Caco-2 (cell line): Measurements from ENCODE around the gene INSL3. TPM values are rescaled to one million over a fixed set of nuclear protein-coding genes. Genes with fewer than 3 reads are reported as not detected.
A peak's percentile ranks its signal among the peaks of the same experiment; 100 is the strongest.

ENCODE experiments used
- BruUV-seq: library from RNA; stranded (reverse); fragments of 400-500 nt; replicated peaks from 2 replicates; lab custom pipeline; 2021; lab: Mats Ljungman, UMichigan
- CTCF ChIA-PET: fragments of 300-600 bp; sonication (Branson Sonifier 250); formaldehyde crosslinking; loops from one replicate; lab custom pipeline; 2022; ENCODE audit warnings: antibody characterized with exemption; lab: Charles Lee
- POLR2A ChIA-PET: fragments of 300-600 bp; sonication (Branson Sonifier 250); formaldehyde crosslinking; loops from one replicate; lab custom pipeline; 2022; ENCODE audit warnings: antibody characterized with exemption; lab: Charles Lee
- DNase-seq, 2 experiments: peaks; one replicate each; pipeline versions ENCODE4 v3.0.0 to v3.0.0-alpha.2; 2020 to 2022
- H3K27me3 ChIP-seq: replicated peaks from 2 replicates; pipeline ENCODE4 v1.6.0; 2011; ENCODE audit warnings: low read length; ENCODE audit not compliant: control insufficient read depth, insufficient read depth
- H3K36me3 ChIP-seq: 2 replicates; pipeline ENCODE4 v1.5.1; 2011; ENCODE audit warnings: low read length; ENCODE audit not compliant: control insufficient read depth, insufficient read depth
- H3K4me1 ChIP-seq: fragments of 250-450 bp; sonication (Bioruptor Pico); 2 replicates; pipeline ENCODE4 v1.5.1; 2020; ENCODE audit warnings: mild to moderate bottlenecking
- H3K4me3 ChIP-seq: 2 replicates; pipeline ENCODE4 v1.5.1; 2011; ENCODE audit warnings: low read depth, mild to moderate bottlenecking, control low read depth, low read length
- H3K9me3 ChIP-seq: fragments of 250-450 bp; sonication (Bioruptor Pico); 2 replicates; pipeline ENCODE4 v1.5.1; 2020; ENCODE audit warnings: mild to moderate bottlenecking, moderate library complexity
- H3K27ac Mint-ChIP-seq: one replicate; pipeline ENCODE4 v1.8.0; 2022; ENCODE audit warnings: mixed read lengths; ENCODE audit not compliant: unreplicated experiment
- H3K27me3 Mint-ChIP-seq: one replicate; pipeline ENCODE4 v1.8.0; 2022; ENCODE audit warnings: mixed read lengths; ENCODE audit not compliant: insufficient read depth, unreplicated experiment
- H3K36me3 Mint-ChIP-seq: one replicate; pipeline ENCODE4 v1.8.0; 2022; ENCODE audit warnings: mild to moderate bottlenecking, mixed read lengths; ENCODE audit not compliant: insufficient read depth, unreplicated experiment
- H3K4me1 Mint-ChIP-seq: one replicate; pipeline ENCODE4 v1.8.0; 2022; ENCODE audit warnings: low read depth, mixed read lengths; ENCODE audit not compliant: unreplicated experiment
- H3K4me3 Mint-ChIP-seq: one replicate; pipeline ENCODE4 v1.8.0; 2022; ENCODE audit warnings: mild to moderate bottlenecking, moderate library complexity, mixed read lengths; ENCODE audit not compliant: unreplicated experiment
- H3K9me3 Mint-ChIP-seq: one replicate; pipeline ENCODE4 v1.8.0; 2022; ENCODE audit warnings: mixed read lengths; ENCODE audit not compliant: unreplicated experiment
- intact Hi-C: fragments of 100-400 bp; cut with micrococcal nuclease; formaldehyde crosslinking; loops from one replicate; pipeline ENCODE4 v1.10.0; 2022; ENCODE audit not compliant: unreplicated experiment
- total RNA-seq: library from RNA; stranded (reverse); gene quantifications from 2 replicates; pipeline ENCODE4 v1.2.3, GENCODE V29; 2022
- TF ChIP-seq, protein P1 (sequence below), 2 experiments: fragments of 200-600 bp in 1 of 2; IDR thresholded peaks; 1 replicate in 1 of 2; 2 replicates in 1 of 2; pipeline versions ENCODE4 v1.5.1 to v1.8.0; 2011 to 2022; ENCODE audit warnings: antibody characterized with exemption in 1 of 2, control low read depth in 1 of 2, inconsistent platforms in 1 of 2, low read depth in 1 of 2, low read length in 1 of 2, mild to moderate bottlenecking in 1 of 2, moderate library complexity in 1 of 2; ENCODE audit not compliant: insufficient read depth in 1 of 2, severe bottlenecking in 1 of 2, unreplicated experiment in 1 of 2

Gene INSL3
- total RNA-seq, 1 experiment from 2014 or later, result not detected

DNA sequence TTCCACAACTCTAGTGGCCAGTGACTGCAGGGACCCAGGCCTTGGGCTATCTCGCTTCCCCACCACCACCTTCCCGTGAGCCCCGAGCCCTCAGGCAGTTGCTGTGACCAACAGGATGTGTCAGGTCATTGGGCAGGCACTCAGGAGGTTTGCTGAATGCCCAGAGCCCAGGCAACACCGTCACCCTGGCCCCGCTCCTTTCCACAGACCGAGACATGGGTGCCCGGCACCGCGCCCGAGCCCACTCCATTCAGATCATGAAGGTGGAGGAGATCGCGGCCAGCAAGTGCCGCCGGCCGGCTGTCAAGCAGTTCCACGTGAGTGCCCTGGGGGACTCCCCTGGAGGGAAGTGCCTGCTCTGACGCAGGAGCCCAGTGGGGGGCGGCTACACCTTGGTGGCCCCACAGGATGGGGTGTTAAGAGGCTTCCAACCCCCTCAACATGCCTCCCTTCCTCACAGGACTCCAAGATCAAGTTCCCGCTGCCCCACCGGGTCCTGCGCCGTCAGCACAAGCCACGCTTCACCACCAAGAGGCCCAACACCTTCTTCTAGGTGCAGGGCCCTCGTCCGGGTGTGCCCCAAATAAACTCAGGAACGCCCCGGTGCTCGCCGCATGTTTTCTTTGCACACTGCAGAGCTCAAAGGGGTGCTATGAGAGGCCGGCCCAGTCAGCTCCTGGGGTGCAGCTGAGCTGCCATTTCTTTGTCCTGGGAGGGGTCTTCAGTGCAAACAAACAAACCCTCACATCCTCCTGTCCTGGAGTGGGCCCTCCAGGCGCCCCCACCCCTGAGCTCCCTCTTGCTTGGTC lies 41.6 kb upstream of the INSL3 start:
- ChIA-PET CTCF (interaction anchor here (0.5 kb wide), 1 partner anchor 600 kb away, joined by 3 read pairs; no protein-coding TSS in a partner anchor), POLR2A (no interaction called here)
- H3K36me3 Mint-ChIP-seq, result peaks cover 79% of the 10 kb centered on the region
- H3K4me1 ChIP-seq, result peaks cover 18% of the 10 kb centered on the region
- peaks cover 9% of the 10 kb centered on the region for H3K36me3 ChIP-seq
- H3K9me3 Mint-ChIP-seq, result no peaks in the 10 kb centered on the region
- peak overlapping the region; percentile 47 for H3K4me3 Mint-ChIP-seq
- no peak overlapping the region for H3K4me3 ChIP-seq
- TF ChIP-seq, protein P1, sequence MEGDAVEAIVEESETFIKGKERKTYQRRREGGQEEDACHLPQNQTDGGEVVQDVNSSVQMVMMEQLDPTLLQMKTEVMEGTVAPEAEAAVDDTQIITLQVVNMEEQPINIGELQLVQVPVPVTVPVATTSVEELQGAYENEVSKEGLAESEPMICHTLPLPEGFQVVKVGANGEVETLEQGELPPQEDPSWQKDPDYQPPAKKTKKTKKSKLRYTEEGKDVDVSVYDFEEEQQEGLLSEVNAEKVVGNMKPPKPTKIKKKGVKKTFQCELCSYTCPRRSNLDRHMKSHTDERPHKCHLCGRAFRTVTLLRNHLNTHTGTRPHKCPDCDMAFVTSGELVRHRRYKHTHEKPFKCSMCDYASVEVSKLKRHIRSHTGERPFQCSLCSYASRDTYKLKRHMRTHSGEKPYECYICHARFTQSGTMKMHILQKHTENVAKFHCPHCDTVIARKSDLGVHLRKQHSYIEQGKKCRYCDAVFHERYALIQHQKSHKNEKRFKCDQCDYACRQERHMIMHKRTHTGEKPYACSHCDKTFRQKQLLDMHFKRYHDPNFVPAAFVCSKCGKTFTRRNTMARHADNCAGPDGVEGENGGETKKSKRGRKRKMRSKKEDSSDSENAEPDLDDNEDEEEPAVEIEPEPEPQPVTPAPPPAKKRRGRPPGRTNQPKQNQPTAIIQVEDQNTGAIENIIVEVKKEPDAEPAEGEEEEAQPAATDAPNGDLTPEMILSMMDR (IDR thresholded peaks at IDR 0.05; ENCODE audit: insufficient read depth in 1 of 2, low read depth in 1 of 2, low read length in 1 of 2, severe bottlenecking in 1 of 2, unreplicated experiment in 1 of 2), result no peak
- no peak for DNase-seq
- H3K27me3 Mint-ChIP-seq, result no peaks in the 10 kb centered on the region
- no peaks in the 10 kb centered on the region for H3K9me3 ChIP-seq
- H3K4me1 Mint-ChIP-seq, result peaks cover 14% of the 10 kb centered on the region
- peak overlapping the region; percentile 55 for H3K27ac Mint-ChIP-seq
- intact Hi-C loops, result no loop called here
- no peaks in the 10 kb centered on the region for H3K27me3 ChIP-seq
- BruUV-seq, result no TSS peak

DNA sequence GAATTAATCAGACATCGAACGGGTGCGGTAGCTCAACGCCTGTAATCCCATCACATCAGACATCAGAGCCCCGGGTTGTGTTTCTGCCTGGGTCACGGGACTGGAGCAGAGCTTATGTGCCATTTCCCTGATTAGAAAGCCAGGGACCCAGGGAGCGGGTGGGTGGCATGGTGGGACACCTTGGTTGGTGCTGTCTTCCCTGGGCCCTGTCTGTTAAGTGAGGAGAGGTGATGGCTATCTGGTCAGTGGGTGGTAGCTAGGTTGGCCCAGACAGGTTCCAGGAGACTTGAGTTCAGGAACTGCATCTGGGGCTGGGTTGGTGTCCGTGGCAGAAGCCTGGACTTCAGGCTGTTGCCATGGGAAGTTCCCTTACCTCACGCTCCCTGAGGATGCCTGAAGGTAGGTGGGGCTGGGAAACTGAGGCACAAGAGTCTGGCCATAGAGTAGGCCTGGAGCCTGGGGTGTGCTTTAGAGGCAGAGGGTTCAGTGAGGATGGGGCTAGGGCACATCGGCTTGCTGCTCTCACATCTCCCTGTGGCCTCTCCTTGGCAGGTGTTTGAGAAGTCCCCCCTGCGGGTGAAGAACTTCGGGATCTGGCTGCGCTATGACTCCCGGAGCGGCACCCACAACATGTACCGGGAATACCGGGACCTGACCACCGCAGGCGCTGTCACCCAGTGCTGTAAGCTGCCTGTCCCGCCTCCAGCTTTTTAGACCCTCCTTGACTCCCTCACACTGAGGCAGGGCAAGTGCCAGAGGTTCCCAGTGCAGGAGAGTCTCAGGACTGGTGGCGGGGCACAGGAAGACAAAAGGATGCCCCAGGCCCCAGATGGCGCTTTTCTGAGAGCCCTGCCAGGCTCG lies 40.5 kb upstream of the INSL3 start:
- Histone ChIP-seq H3K4me1 (peaks cover 18% of the 10 kb centered on the region), H3K27me3 (no peaks in the 10 kb centered on the region), H3K36me3 (peaks cover 9% of the 10 kb centered on the region), H3K9me3 (no peaks in the 10 kb centered on the region), H3K4me3 (peak overlapping the region; percentile 84; the same call in 1 of the 2 replicates)
- Mint-ChIP-seq H3K36me3 (peaks cover 75% of the 10 kb centered on the region), H3K27me3 (no peaks in the 10 kb centered on the region), H3K9me3 (no peaks in the 10 kb centered on the region), H3K4me3 (peak overlapping the region; percentile 90), H3K4me1 (peaks cover 13% of the 10 kb centered on the region), H3K27ac (peak overlapping the region; percentile 98)
- BruUV-seq, result no TSS peak
- POLR2A ChIA-PET, result interaction anchor here (2.8 kb wide), 1 partner anchor 71 kb away, joined by 77 read pairs; the partner anchor contains the start of gene CCDC124
- no peak for DNase-seq
- TF ChIP-seq, protein P1 (IDR thresholded peaks at IDR 0.05; ENCODE audit: insufficient read depth in 1 of 2, low read depth in 1 of 2, low read length in 1 of 2, severe bottlenecking in 1 of 2, unreplicated experiment in 1 of 2), result no peak
- intact Hi-C loops, result no loop called here
- CTCF ChIA-PET, result no interaction called here

DNA sequence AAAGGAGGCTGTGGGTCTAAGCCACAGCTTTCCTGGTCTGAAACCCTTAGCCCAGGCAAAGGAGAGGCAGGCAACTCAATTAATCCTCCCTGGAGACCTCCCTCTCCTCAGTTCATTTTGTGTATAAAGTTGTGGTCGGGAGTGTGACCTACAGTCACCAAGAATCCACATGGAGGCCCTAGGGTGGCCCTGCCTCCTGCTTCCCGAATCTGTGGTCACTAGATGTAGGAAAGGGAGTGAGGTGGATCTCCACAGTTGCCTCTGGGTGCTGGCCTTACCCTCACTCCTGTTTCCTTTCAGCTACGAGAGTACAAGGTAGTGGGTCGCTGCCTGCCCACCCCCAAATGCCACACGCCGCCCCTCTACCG lies 39.7 kb upstream of the INSL3 start:
- CTCF ChIA-PET, result no interaction called here
- intact Hi-C loops, result no loop called here

More for the DNA sequence above, 39.7 kb upstream of the INSL3 start:
- peaks cover 67% of the 10 kb centered on the region for H3K36me3 Mint-ChIP-seq
- H3K4me3 Mint-ChIP-seq, result peak overlapping the region; percentile 90
- no peaks in the 10 kb centered on the region for H3K9me3 Mint-ChIP-seq
- Histone ChIP-seq H3K4me1 (peaks cover 18% of the 10 kb centered on the region), H3K9me3 (no peaks in the 10 kb centered on the region), H3K27me3 (no peaks in the 10 kb centered on the region), H3K36me3 (peaks cover 9% of the 10 kb centered on the region), H3K4me3 (peak overlapping the region; percentile 84)
- TF ChIP-seq, protein P1 (IDR thresholded peaks at IDR 0.05; ENCODE audit: insufficient read depth in 1 of 2, low read depth in 1 of 2, low read length in 1 of 2, severe bottlenecking in 1 of 2, unreplicated experiment in 1 of 2), result no peak
- peaks cover 5% of the 10 kb centered on the region for H3K4me1 Mint-ChIP-seq
- peak overlapping the region; percentile 98 for H3K27ac Mint-ChIP-seq
- no peak for DNase-seq
- no TSS peak for BruUV-seq
- POLR2A ChIA-PET, result interaction anchor here (2.8 kb wide), 1 partner anchor 72 kb away, joined by 77 read pairs; the partner anchor contains the start of gene CCDC124
- no peaks in the 10 kb centered on the region for H3K27me3 Mint-ChIP-seq
